GM21528 (cell line): Measurements from ENCODE around the gene HLA-DOA.

Experiments
- ATAC-seq: cut with Tn5 transposase; IDR thresholded peaks from one replicate; pipeline ENCODE4 v1.9.1; 2021; ENCODE audit warnings: mild to moderate bottlenecking, moderate library complexity; ENCODE audit not compliant: unreplicated experiment, low FRiP score

The HLA-DOA gene

GRCh38 chr6:32980488-32981038 lies 28.8 kb downstream of the HLA-DOA start:
- ATAC-seq = no peak

GRCh38 chr6:32979720-32980487 lies 29.5 kb downstream of the HLA-DOA start:
- ATAC-seq = no peak

- no peak for ATAC-seq
These were observed 31.5 kb downstream of the HLA-DOA start for GRCh38 chr6:32977953-32978324.

GRCh38 chr6:32977272-32977952 lies 32.0 kb downstream of the HLA-DOA start:
- ATAC-seq = no peak

- no peak for ATAC-seq
These were observed 32.9 kb downstream of the HLA-DOA start for GRCh38 chr6:32976334-32977069.

- no peak for ATAC-seq
These were observed 33.5 kb downstream of the HLA-DOA start for GRCh38 chr6:32975886-32976285.

- no peak for ATAC-seq
These were observed 34.7 kb downstream of the HLA-DOA start for GRCh38 chr6:32974541-32975308.

- ATAC-seq = no peak
These were observed 35.4 kb downstream of the HLA-DOA start for GRCh38 chr6:32974016-32974333.

GRCh38 chr6:32973144-32974015 lies 36.0 kb downstream of the HLA-DOA start:
- ATAC-seq = no peak

GRCh38 chr6:32972353-32973143 lies 36.8 kb downstream of the HLA-DOA start:
- ATAC-seq = no peak

- peak; percentile 47 for ATAC-seq
These were observed 37.6 kb downstream of the HLA-DOA start for GRCh38 chr6:32971581-32972352.

- ATAC-seq = no peak
These were observed 38.2 kb downstream of the HLA-DOA start for GRCh38 chr6:32971242-32971580.

GRCh38 chr6:32970413-32971241 lies 38.8 kb downstream of the HLA-DOA start:
- ATAC-seq = no peak

GRCh38 chr6:32969685-32970412 lies 39.5 kb downstream of the HLA-DOA start:
- no peak for ATAC-seq

GRCh38 chr6:32968867-32969684 lies 40.3 kb downstream of the HLA-DOA start:
- no peak for ATAC-seq
